ENCODE data around the gene CNTNAP5.

CNTNAP5 gene

GRCh38 chr2:124261456-124261855 is 236.4 kb downstream of the CNTNAP5 start:
- DNase-seq (ENCODE audit: low read depth in 1 of 2, low spot score in 1 of 2) = no peak

- no peak for DNase-seq (ENCODE audit: low read depth in 1 of 2, low spot score in 1 of 2)
These were observed 239.5 kb downstream of the CNTNAP5 start for GRCh38 chr2:124264551-124265091.

GRCh38 chr2:124267794-124268193 is 242.7 kb downstream of the CNTNAP5 start:
- DNase-seq (ENCODE audit: low read depth in 1 of 2, low spot score in 1 of 2) = no peak

GRCh38 chr2:124269348-124269747 is 244.3 kb downstream of the CNTNAP5 start:
- no peak for DNase-seq (ENCODE audit: low read depth in 1 of 2, low spot score in 1 of 2)

- no peak for DNase-seq (ENCODE audit: low read depth in 1 of 2, low spot score in 1 of 2)
These were observed 247.3 kb downstream of the CNTNAP5 start for GRCh38 chr2:124272261-124272841.

- DNase-seq (ENCODE audit: low read depth in 1 of 2, low spot score in 1 of 2) = no peak
These were observed 256.5 kb downstream of the CNTNAP5 start for GRCh38 chr2:124281541-124281940.

- DNase-seq (ENCODE audit: low read depth in 1 of 2, low spot score in 1 of 2) = no peak
These were observed 258.0 kb downstream of the CNTNAP5 start for GRCh38 chr2:124283096-124283495.

DNA sequence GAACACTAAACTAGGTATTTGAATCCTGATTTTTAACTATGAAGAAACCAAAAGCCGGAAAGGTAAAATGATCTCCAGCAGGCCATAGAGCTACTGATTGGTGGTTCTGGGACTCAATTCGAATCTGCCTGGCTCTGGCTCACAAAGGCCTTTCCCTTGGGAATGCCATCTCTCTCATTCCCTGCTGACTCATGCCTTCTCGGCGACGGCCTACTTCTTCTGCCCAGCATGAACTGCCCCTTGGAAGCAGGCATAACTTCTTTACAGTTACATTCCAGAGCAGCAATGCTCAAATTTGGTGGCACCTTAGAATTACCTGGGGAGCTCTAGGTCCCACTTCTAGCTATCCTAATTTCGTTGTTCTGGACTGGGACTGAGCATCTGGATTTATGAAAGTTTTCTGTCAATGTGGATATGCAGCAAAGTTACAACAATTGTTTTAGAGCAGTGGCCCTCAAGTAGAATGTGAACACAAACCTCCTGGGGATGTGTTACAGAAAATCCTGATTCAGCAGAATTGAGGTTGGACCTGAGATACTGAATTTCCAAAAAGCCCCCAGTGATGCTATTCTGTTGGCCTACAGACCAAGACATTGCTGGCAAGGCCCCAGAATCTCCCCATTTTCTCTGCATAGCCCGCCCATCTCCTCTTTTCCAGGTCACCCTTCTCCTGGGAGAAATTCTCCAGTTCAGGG is 261.1 kb downstream of the CNTNAP5 start:
- no peak for DNase-seq (ENCODE audit: low read depth in 1 of 2, low spot score in 1 of 2)

DNA sequence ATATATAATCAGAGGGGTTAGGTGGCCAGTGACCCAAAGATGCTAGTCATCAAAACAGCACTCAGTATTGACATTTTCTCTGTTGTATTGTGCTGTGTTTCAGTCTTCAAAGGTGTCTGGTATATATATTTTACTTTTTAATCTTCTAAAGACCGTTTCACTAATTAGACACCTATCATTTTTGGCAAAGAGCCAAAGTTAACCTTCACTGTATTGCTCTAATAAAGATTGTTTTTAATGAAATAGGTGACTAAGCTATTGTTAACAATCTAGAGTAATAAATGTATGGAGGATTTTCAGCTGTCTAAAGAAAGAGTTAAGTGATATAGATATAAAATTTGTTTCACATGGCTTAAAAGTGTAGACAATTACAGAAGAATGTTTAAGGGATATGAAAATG is 264.0 kb downstream of the CNTNAP5 start:
- DNase-seq (ENCODE audit: low read depth in 1 of 2, low spot score in 1 of 2) = no peak

DNA sequence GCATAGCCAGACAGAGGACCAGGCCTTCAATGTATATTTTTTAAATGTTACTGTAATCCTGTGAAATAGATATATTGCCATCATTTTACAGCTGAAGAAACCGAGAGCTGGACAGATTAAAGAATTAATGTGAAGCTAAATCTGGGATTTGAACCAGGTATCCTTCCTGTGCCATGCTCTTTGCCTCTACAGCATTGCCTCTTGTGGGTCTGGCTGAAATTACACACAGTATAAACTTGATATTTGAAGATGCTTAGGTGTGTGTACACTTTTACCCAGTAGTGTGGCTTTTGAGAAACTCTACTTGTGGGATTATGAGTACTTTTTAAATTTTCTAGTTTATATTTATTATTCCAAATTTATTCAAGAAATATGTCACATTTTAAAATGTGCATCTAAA is 264.5 kb downstream of the CNTNAP5 start:
- no peak for DNase-seq (ENCODE audit: low read depth in 1 of 2, low spot score in 1 of 2)

GRCh38 chr2:124296470-124296869 is 271.4 kb downstream of the CNTNAP5 start:
- DNase-seq (ENCODE audit: low read depth in 1 of 2, low spot score in 1 of 2) = no peak

- DNase-seq (ENCODE audit: low read depth in 1 of 2, low spot score in 1 of 2) = no peak
These were observed 276.8 kb downstream of the CNTNAP5 start for GRCh38 chr2:124301915-124302314.

GRCh38 chr2:124308319-124309062 is 283.4 kb downstream of the CNTNAP5 start:
- no peak for DNase-seq (ENCODE audit: low read depth in 1 of 2, low spot score in 1 of 2)

- no peak for DNase-seq (ENCODE audit: low read depth in 1 of 2, low spot score in 1 of 2)
These were observed 284.6 kb downstream of the CNTNAP5 start for GRCh38 chr2:124309563-124310138.

DNA sequence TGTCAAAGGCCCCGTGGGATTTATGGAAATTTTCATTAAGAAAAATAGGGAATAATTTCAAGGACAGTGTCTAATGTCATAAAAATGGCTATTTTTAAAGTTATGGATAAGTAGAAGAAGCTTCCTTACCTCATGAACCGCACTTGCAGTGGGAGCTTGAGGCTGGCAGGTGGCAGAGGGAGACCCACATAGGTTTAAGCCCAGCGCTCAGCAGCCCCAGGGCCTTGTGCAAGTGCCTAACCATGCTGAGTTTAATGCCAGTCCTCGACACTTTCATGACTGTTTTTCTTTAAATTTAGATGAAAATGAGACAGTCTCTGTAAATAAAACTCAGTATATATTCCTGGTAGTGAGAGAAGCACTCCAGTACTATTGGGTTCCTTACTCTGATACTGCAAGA is 285.6 kb downstream of the CNTNAP5 start:
- no peak for DNase-seq (ENCODE audit: low read depth in 1 of 2, low spot score in 1 of 2)

- no peak for DNase-seq (ENCODE audit: low read depth in 1 of 2, low spot score in 1 of 2)
These were observed 289.0 kb downstream of the CNTNAP5 start for GRCh38 chr2:124314084-124314483.

DNA sequence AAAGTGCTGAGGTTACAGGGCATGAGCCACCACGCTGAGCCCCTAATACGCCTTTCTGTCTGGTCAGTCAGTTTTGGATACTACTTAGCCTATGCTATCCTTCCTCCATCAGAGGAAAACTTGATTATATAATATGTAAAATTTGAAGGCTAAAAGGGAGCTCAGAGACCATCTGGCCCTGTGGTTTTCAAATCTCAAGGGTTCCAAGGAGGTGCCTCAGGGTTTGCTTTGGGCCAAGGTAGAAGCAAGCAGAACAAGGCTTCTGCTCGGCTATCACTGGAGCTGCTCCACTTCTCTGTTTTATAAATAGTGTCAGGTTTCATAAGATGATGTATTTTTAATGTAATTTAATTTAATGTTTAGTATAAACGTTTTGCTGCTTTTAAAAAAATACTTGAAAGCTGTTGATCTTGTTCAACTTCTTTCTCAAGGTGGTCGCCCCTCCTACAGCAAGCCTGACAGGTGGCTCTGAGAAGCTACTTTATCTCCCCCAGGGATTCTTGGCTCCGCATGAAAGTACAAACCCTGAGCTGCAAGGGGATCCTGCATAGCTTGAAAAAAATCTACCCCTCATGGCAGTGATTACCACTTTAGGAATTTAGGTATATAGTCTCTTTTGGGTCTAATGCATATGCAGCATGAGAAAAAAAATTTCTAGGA is 290.3 kb downstream of the CNTNAP5 start:
- DNase-seq (ENCODE audit: low read depth in 1 of 2, low spot score in 1 of 2) = no peak

GRCh38 chr2:124316133-124316532 is 291.0 kb downstream of the CNTNAP5 start:
- DNase-seq (ENCODE audit: low read depth in 1 of 2, low spot score in 1 of 2) = no peak

GRCh38 chr2:124316881-124317605 is 292.0 kb downstream of the CNTNAP5 start:
- DNase-seq (ENCODE audit: low read depth in 1 of 2, low spot score in 1 of 2) = no peak

DNA sequence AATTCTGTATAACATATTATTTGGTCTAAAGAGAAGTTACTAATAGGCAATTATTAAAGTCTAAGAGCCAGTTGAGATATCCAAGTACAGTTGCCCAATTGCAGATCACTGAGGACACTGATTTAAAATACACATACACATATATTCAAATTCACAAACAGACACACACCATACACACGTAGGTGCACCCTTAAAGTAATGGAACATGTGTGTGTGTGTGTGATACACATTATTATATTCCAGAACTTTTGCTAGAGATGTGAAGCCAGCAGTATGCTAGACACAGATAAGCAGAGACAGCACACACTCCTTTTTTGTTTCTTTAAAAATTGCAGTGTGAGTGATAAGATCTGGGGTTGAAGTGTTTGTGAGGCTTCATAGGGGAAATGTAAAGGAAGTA is 292.5 kb downstream of the CNTNAP5 start:
- DNase-seq (ENCODE audit: low read depth in 1 of 2, low spot score in 1 of 2) = no peak

DNA sequence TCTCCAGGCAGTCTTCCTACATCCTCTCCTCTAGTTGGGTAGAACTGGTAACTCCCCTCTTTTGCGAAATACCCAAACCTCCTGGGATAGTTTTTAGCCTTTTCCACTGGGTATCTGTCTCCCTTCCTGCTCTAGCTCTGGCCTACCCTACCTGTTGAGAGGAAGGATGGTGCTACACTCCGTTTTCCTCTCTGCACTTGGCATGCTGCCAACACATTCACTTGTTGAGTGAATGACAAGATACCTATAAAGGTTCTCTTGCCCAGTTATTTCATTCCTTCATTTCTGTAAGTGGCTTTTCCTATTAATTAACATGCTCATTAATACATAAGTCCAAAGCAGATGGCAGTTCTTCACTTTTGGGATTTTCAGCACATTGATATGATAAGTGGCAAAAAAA is 293.8 kb downstream of the CNTNAP5 start:
- no peak for DNase-seq (ENCODE audit: low read depth in 1 of 2, low spot score in 1 of 2)

All from activated CD4-positive, alpha-beta T cell treated with anti-CD3 and anti-CD28 coated beads, Interleukin-2, amount 50 U/mL, for 24 hours (primary cell).